H9 (cell line): ENCODE measurements around the gene RBPJ. TPM values are rescaled to one million over a fixed set of nuclear protein-coding genes. Genes with fewer than 3 reads are reported as not detected.
A peak's percentile ranks its signal among the peaks of the same experiment; 100 is the strongest.

Source experiments
- DNase-seq: peaks from one replicate; pipeline ENCODE4 v3.0.0-alpha.2; 2017
- H2AFZ ChIP-seq: one replicate; pipeline ENCODE4 v1.6.1; 2013; ENCODE audit warnings: mild to moderate bottlenecking, low read length, control low read depth, moderate library complexity
- H2AK5ac ChIP-seq: 2 replicates; pipeline ENCODE4 v1.6.1; 2013; ENCODE audit warnings: low read length, control low read depth, mixed read lengths; ENCODE audit not compliant: insufficient read length
- H2BK120ac ChIP-seq: one replicate; pipeline ENCODE4 v1.6.1; 2013; ENCODE audit warnings: low read depth, mild to moderate bottlenecking, low read length, control low read depth, inconsistent platforms; ENCODE audit not compliant: poor library complexity, severe bottlenecking
- H2BK12ac ChIP-seq: 2 replicates; pipeline ENCODE4 v1.6.1; 2013; ENCODE audit warnings: low read length, control low read depth, mixed read lengths, low read depth; ENCODE audit not compliant: insufficient read length
- H2BK15ac ChIP-seq: 2 replicates; pipeline ENCODE4 v1.6.1; 2013; ENCODE audit warnings: low read depth, low read length, control low read depth
- H2BK20ac ChIP-seq: one replicate; pipeline ENCODE4 v1.6.1; 2013; ENCODE audit warnings: low read depth, mild to moderate bottlenecking, low read length, control low read depth, inconsistent platforms; ENCODE audit not compliant: poor library complexity, severe bottlenecking
- H2BK5ac ChIP-seq: 2 replicates; pipeline ENCODE4 v1.6.1; 2013; ENCODE audit warnings: low read length, control low read depth, mixed read lengths; ENCODE audit not compliant: insufficient read length
- H3K14ac ChIP-seq: 2 replicates; pipeline ENCODE4 v1.6.1; 2013; ENCODE audit warnings: low read length, control low read depth; ENCODE audit not compliant: insufficient read depth
- H3K18ac ChIP-seq: 2 replicates; pipeline ENCODE4 v1.6.1; 2013; ENCODE audit warnings: low read depth, mild to moderate bottlenecking, mixed read lengths, low read length, control low read depth; ENCODE audit not compliant: insufficient read length
- H3K23ac ChIP-seq: 2 replicates; pipeline ENCODE4 v1.6.1; 2013; ENCODE audit warnings: low read length, control low read depth, mixed read lengths, low read depth; ENCODE audit not compliant: insufficient read length
- H3K23me2 ChIP-seq: 2 replicates; pipeline ENCODE4 v1.6.1; 2013; ENCODE audit warnings: low read depth, mild to moderate bottlenecking, mixed read lengths, low read length, control low read depth; ENCODE audit not compliant: insufficient read length, poor library complexity, severe bottlenecking
- H3K27ac ChIP-seq: 2 replicates; pipeline ENCODE4 v1.5.1; 2013; ENCODE audit warnings: low read length, control low read depth, mixed read lengths, low read depth; ENCODE audit not compliant: insufficient read length
- H3K27me3 ChIP-seq: 2 replicates; pipeline ENCODE4 v1.6.1; 2013; ENCODE audit warnings: low read length, control low read depth, inconsistent platforms; ENCODE audit not compliant: insufficient read depth
- H3K4ac ChIP-seq: 2 replicates; pipeline ENCODE4 v1.6.1; 2013; ENCODE audit warnings: low read depth, mild to moderate bottlenecking, control low read depth, inconsistent platforms, low read length, moderate library complexity
- H3K4me1 ChIP-seq: 2 replicates; pipeline ENCODE4 v1.6.1; 2013; ENCODE audit warnings: low read length, control low read depth, inconsistent platforms; ENCODE audit not compliant: insufficient read depth
- H3K4me2 ChIP-seq: 2 replicates; pipeline ENCODE4 v1.6.1; 2013; ENCODE audit warnings: low read length, control low read depth, mixed read lengths; ENCODE audit not compliant: insufficient read length, insufficient read depth
- H3K56ac ChIP-seq: 2 replicates; pipeline ENCODE4 v1.6.1; 2013; ENCODE audit warnings: low read depth, mild to moderate bottlenecking, mixed read lengths, low read length, control low read depth; ENCODE audit not compliant: insufficient read length
- H3K79me1 ChIP-seq: 2 replicates; pipeline ENCODE4 v1.6.1; 2013; ENCODE audit warnings: low read depth, mild to moderate bottlenecking, moderate library complexity, low read length, control low read depth, inconsistent platforms; ENCODE audit not compliant: insufficient read depth, poor library complexity, severe bottlenecking
- H3K79me2 ChIP-seq: 2 replicates; pipeline ENCODE4 v1.6.1; 2013; ENCODE audit warnings: low read length, control low read depth, inconsistent platforms; ENCODE audit not compliant: insufficient read depth
- H3K9ac ChIP-seq: 2 replicates; pipeline ENCODE4 v1.6.1; 2013; ENCODE audit warnings: low read length, control low read depth, mixed read lengths; ENCODE audit not compliant: insufficient read length; ENCODE audit errors: extremely low read depth
- H3K9me3 ChIP-seq: one replicate; pipeline ENCODE4 v1.6.1; 2013; ENCODE audit warnings: low read depth, low read length, inconsistent platforms; ENCODE audit not compliant: control insufficient read depth
- H3T11ph ChIP-seq: one replicate; pipeline ENCODE4 v1.6.1; 2013; ENCODE audit warnings: mild to moderate bottlenecking, low read length, control low read depth, inconsistent platforms
- H4K20me1 ChIP-seq: one replicate; pipeline ENCODE4 v1.6.1; 2013; ENCODE audit not compliant: control insufficient read depth, insufficient read length, insufficient read depth
- H4K5ac ChIP-seq: 2 replicates; pipeline ENCODE4 v1.6.1; 2013; ENCODE audit warnings: low read depth, mild to moderate bottlenecking, mixed read lengths, low read length, control low read depth; ENCODE audit not compliant: insufficient read length
- H4K8ac ChIP-seq: replicated peaks from 2 replicates; pipeline ENCODE4 v1.6.1; 2013; ENCODE audit warnings: low read length, control low read depth, mixed read lengths, low read depth; ENCODE audit not compliant: insufficient read length
- H4K91ac ChIP-seq: 2 replicates; pipeline ENCODE4 v1.6.1; 2013; ENCODE audit warnings: low read depth, mild to moderate bottlenecking, moderate library complexity, mixed read lengths, low read length, control low read depth; ENCODE audit not compliant: insufficient read length
- H3K27ac Mint-ChIP-seq, 3 experiments: 2 replicates in 2 of 3; 3 replicates in 1 of 3; pipeline ENCODE4 v1.8.0; 2020 to 2021; ENCODE audit warnings: mixed read lengths in 3 of 3, mild to moderate bottlenecking in 1 of 3, moderate library complexity in 1 of 3
- H3K27me3 Mint-ChIP-seq: 2 replicates; pipeline ENCODE4 v1.8.0; 2021; ENCODE audit warnings: low read depth, mild to moderate bottlenecking, moderate library complexity, mixed read lengths
- H3K36me3 Mint-ChIP-seq, 3 experiments: 2 replicates in 2 of 3; 3 replicates in 1 of 3; pipeline ENCODE4 v1.8.0; 2020 to 2021; ENCODE audit warnings: low read depth in 3 of 3, mixed read lengths in 3 of 3; ENCODE audit not compliant: insufficient read depth in 1 of 3
- H3K4me1 Mint-ChIP-seq, 2 experiments: 2 replicates each; pipeline ENCODE4 v1.8.0; 2020; ENCODE audit warnings: mixed read lengths in 2 of 2
- H3K4me3 Mint-ChIP-seq, 2 experiments: 2 replicates in 1 of 2; 3 replicates in 1 of 2; pipeline ENCODE4 v1.8.0; 2020 to 2021; ENCODE audit warnings: mild to moderate bottlenecking in 2 of 2, mixed read lengths in 2 of 2, moderate library complexity in 1 of 2
- H3K9me3 Mint-ChIP-seq, 2 experiments: 2 replicates in 1 of 2; 3 replicates in 1 of 2; pipeline ENCODE4 v1.8.0; 2020; ENCODE audit warnings: mild to moderate bottlenecking in 2 of 2, mixed read lengths in 2 of 2, moderate library complexity in 1 of 2
- WGBS: extraction: QIAGEN DNeasy Blood & Tissue Kit; methylation state at CpG from one replicate; pipeline ENCODE4 v1.1.7; 2013; ENCODE audit warnings: missing lambda C conversion rate, low lambda C conversion rate, mixed read lengths; ENCODE audit not compliant: insufficient read length; ENCODE audit errors: extremely low coverage; 5-methylcytosine and 5-hydroxymethylcytosine counted together
- total RNA-seq: library from RNA; stranded (reverse); gene quantifications from 2 replicates; pipeline ENCODE4 v1.2.1, GENCODE V29; 2021
- TF ChIP-seq, protein P1 (sequence below): fragments of 200-600 bp; sonication (generic); conservative IDR thresholded peaks from 3 replicates; pipeline ENCODE4 v1.8.0; 2021; ENCODE audit warnings: antibody characterized with exemption, mild to moderate bottlenecking

Gene RBPJ
- total RNA-seq, 1 experiment from 2014 or later, result 166 TPM

GRCh38 chr4:26369132-26369531, 48.3 kb downstream of the RBPJ start:
- H3K9ac ChIP-seq, result no peak overlapping the region
- H3K79me1 ChIP-seq, result peaks cover 2% of the 10 kb centered on the region
- H3K4me1 ChIP-seq, result peaks cover 8% of the 10 kb centered on the region; the same call in 1 of the 2 replicates
- no CpG with 5 or more reads among the region's 2 CpGs for WGBS
- no peak overlapping the region for H2BK5ac ChIP-seq
- Mint-ChIP-seq H3K27me3 (no peaks in the 10 kb centered on the region), H3K4me1 (peaks cover 44 to 45% of the 10 kb centered on the region in 2 experiments), H3K9me3 (no peaks in the 10 kb centered on the region), H3K4me3 (no peak overlapping the region), H3K36me3 (peaks cover 0 to 8% (median 0%) of the 10 kb centered on the region in 3 experiments; a peak in 2 of 7 replicates), H3K27ac (peak overlapping the region in 2 of 3 experiments; percentile 57 to 79; a peak in 3 of 7 replicates)
- H3K23ac ChIP-seq, result no peak overlapping the region
- H3K4ac ChIP-seq, result no peak overlapping the region
- H3K18ac ChIP-seq, result no peak overlapping the region
- H3K14ac ChIP-seq, result no peak overlapping the region
- no peak overlapping the region for H4K91ac ChIP-seq
- no peak overlapping the region for H4K5ac ChIP-seq
- no peak overlapping the region for H2BK12ac ChIP-seq
- H3K23me2 ChIP-seq, result no peaks in the 10 kb centered on the region
- no peaks in the 10 kb centered on the region for H3K9me3 ChIP-seq
- no peak overlapping the region for H2BK15ac ChIP-seq
- H3K4me2 ChIP-seq, result no peak overlapping the region
- H3K79me2 ChIP-seq, result peaks cover 46% of the 10 kb centered on the region; the same call in 1 of the 2 replicates
- TF ChIP-seq, protein P1, sequence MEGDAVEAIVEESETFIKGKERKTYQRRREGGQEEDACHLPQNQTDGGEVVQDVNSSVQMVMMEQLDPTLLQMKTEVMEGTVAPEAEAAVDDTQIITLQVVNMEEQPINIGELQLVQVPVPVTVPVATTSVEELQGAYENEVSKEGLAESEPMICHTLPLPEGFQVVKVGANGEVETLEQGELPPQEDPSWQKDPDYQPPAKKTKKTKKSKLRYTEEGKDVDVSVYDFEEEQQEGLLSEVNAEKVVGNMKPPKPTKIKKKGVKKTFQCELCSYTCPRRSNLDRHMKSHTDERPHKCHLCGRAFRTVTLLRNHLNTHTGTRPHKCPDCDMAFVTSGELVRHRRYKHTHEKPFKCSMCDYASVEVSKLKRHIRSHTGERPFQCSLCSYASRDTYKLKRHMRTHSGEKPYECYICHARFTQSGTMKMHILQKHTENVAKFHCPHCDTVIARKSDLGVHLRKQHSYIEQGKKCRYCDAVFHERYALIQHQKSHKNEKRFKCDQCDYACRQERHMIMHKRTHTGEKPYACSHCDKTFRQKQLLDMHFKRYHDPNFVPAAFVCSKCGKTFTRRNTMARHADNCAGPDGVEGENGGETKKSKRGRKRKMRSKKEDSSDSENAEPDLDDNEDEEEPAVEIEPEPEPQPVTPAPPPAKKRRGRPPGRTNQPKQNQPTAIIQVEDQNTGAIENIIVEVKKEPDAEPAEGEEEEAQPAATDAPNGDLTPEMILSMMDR, result no peak
- H3K56ac ChIP-seq, result no peak overlapping the region
- H3K27me3 ChIP-seq, result no peaks in the 10 kb centered on the region
- no peak overlapping the region for H2BK120ac ChIP-seq
- DNase-seq, result no peak
- H2AK5ac ChIP-seq, result no peak overlapping the region
- H4K20me1 ChIP-seq, result no peaks in the 10 kb centered on the region
- H4K8ac ChIP-seq, result no peak overlapping the region
- no peak overlapping the region for H2AFZ ChIP-seq
- no peak overlapping the region for H3K27ac ChIP-seq
- H3T11ph ChIP-seq, result no peak overlapping the region
- no peak overlapping the region for H2BK20ac ChIP-seq
